ENCODE data around the gene WIPF1.

DNA sequence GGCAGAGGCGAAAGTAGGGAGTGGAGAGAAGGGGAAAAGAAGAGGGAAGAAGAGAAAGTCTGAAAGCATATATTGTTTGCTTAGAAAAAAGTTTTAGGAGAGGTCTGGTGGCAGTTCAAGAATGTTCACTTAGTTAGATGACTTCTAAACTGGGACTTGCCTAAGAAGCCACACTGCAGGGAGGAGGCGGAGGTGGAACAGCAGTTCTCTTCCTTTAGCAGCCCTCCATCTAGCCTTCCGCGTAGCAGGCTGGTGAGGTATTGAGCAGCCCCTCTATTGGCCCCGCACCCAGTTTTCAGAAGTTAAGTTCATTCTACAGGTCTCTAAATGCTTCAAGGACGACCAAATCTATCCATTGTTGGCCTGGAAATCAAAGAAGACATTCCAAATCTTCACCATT is 31.9 kb upstream of the WIPF1 start:
- TF ChIP-seq, protein P1, sequence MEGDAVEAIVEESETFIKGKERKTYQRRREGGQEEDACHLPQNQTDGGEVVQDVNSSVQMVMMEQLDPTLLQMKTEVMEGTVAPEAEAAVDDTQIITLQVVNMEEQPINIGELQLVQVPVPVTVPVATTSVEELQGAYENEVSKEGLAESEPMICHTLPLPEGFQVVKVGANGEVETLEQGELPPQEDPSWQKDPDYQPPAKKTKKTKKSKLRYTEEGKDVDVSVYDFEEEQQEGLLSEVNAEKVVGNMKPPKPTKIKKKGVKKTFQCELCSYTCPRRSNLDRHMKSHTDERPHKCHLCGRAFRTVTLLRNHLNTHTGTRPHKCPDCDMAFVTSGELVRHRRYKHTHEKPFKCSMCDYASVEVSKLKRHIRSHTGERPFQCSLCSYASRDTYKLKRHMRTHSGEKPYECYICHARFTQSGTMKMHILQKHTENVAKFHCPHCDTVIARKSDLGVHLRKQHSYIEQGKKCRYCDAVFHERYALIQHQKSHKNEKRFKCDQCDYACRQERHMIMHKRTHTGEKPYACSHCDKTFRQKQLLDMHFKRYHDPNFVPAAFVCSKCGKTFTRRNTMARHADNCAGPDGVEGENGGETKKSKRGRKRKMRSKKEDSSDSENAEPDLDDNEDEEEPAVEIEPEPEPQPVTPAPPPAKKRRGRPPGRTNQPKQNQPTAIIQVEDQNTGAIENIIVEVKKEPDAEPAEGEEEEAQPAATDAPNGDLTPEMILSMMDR (IDR thresholded peaks at IDR 0.05; ENCODE audit: borderline replicate concordance, extremely low read depth, low read length, poor library complexity, severe bottlenecking): no peak
- TF ChIP-seq EZH2 (IDR thresholded peaks at IDR 0.05; ENCODE audit: borderline replicate concordance, low read depth, low read length, severe bottlenecking): no peak
